Immature natural killer cell (primary cell): ENCODE data around the gene SLC25A41. TPM values are rescaled to one million over a fixed set of nuclear protein-coding genes. Genes with fewer than 3 reads are reported as not detected.

Experiments
- DNase-seq, 3 donors: peaks; one replicate each; pipeline ENCODE4 v3.0.0; 2022; ENCODE audit warnings: mixed read lengths in 1 of 3
- H3K27ac Mint-ChIP-seq, 6 donors: one replicate each; pipeline ENCODE4 v1.8.0; 2020; ENCODE audit warnings: mixed read lengths in 6 of 6, mild to moderate bottlenecking in 5 of 6, inconsistent platforms in 4 of 6, moderate library complexity in 3 of 6
- H3K27me3 Mint-ChIP-seq, 3 donors: one replicate each; pipeline ENCODE4 v1.8.0; 2020 to 2021; ENCODE audit warnings: low read depth in 3 of 3, mild to moderate bottlenecking in 3 of 3, mixed read lengths in 3 of 3, moderate library complexity in 3 of 3, inconsistent platforms in 1 of 3
- H3K36me3 Mint-ChIP-seq, 3 donors: one replicate each; pipeline ENCODE4 v1.8.0; 2020; ENCODE audit warnings: mixed read lengths in 3 of 3, inconsistent platforms in 2 of 3, mild to moderate bottlenecking in 2 of 3
- H3K4me1 Mint-ChIP-seq, 2 donors: one replicate each; pipeline ENCODE4 v1.8.0; 2020; ENCODE audit warnings: inconsistent platforms in 2 of 2, mild to moderate bottlenecking in 2 of 2, mixed read lengths in 2 of 2, moderate library complexity in 1 of 2
- H3K4me3 Mint-ChIP-seq, 5 donors: one replicate each; pipeline ENCODE4 v1.8.0; 2020; ENCODE audit warnings: mild to moderate bottlenecking in 5 of 5, mixed read lengths in 5 of 5, inconsistent platforms in 3 of 5, moderate library complexity in 3 of 5
- H3K9me3 Mint-ChIP-seq, 6 donors: one replicate each; pipeline ENCODE4 v1.8.0; 2020; ENCODE audit warnings: mild to moderate bottlenecking in 6 of 6, mixed read lengths in 6 of 6, inconsistent platforms in 4 of 6, moderate library complexity in 3 of 6
- polyA plus RNA-seq, 3 donors: library from polyadenylated mRNA; unstranded; fragments of 300-500 nt; fragmentation: Illumina TruSeq; gene quantifications; one replicate each; pipeline ENCODE4 v1.2.3, GENCODE V29; 2021

The SLC25A41 gene
- polyA plus RNA-seq, 3 donors from 2014 or later = not detected

GRCh38 chr19:6455924-6456323, 22.4 kb upstream of the SLC25A41 start:
- Mint-ChIP-seq H3K27ac (no peak overlapping the region), H3K27me3 (peaks cover 4 to 10% (median 6%) of the 10 kb centered on the region in 3 donors), H3K4me3 (no peak overlapping the region), H3K36me3 (peaks cover 16 to 24% (median 18%) of the 10 kb centered on the region in 3 donors), H3K9me3 (peaks cover 0 to 8% (median 2%) of the 10 kb centered on the region in 6 donors), H3K4me1 (peaks cover 10 to 22% of the 10 kb centered on the region in 2 donors)
- no peak for DNase-seq

GRCh38 chr19:6453951-6454565, 20.5 kb upstream of the SLC25A41 start:
- Mint-ChIP-seq H3K4me3 (no peak overlapping the region), H3K36me3 (peaks cover 16 to 24% (median 18%) of the 10 kb centered on the region in 3 donors), H3K27ac (no peak overlapping the region), H3K9me3 (peaks cover 0 to 8% (median 2%) of the 10 kb centered on the region in 6 donors), H3K27me3 (peaks cover 0 to 6% (median 0%) of the 10 kb centered on the region in 3 donors), H3K4me1 (peaks cover 5 to 10% of the 10 kb centered on the region in 2 donors)
- no peak for DNase-seq

GRCh38 chr19:6452899-6453298, 19.3 kb upstream of the SLC25A41 start:
- no peaks in the 10 kb centered on the region for H3K4me1 Mint-ChIP-seq
- DNase-seq = no peak
- peaks cover 0 to 8% (median 2%) of the 10 kb centered on the region in 6 donors for H3K9me3 Mint-ChIP-seq
- H3K27me3 Mint-ChIP-seq = peaks cover 0 to 2% (median 0%) of the 10 kb centered on the region in 3 donors
- H3K27ac Mint-ChIP-seq = no peak overlapping the region
- peaks cover 16 to 24% (median 18%) of the 10 kb centered on the region in 3 donors for H3K36me3 Mint-ChIP-seq
- H3K4me3 Mint-ChIP-seq = no peak overlapping the region

- H3K27me3 Mint-ChIP-seq = peaks cover 0 to 2% (median 0%) of the 10 kb centered on the region in 3 donors
- DNase-seq = no peak
- H3K27ac Mint-ChIP-seq = no peak overlapping the region
- no peaks in the 10 kb centered on the region for H3K4me1 Mint-ChIP-seq
- H3K4me3 Mint-ChIP-seq = no peak overlapping the region
- H3K9me3 Mint-ChIP-seq = peaks cover 0 to 8% (median 2%) of the 10 kb centered on the region in 6 donors
- peaks cover 16 to 24% (median 18%) of the 10 kb centered on the region in 3 donors for H3K36me3 Mint-ChIP-seq
Observed at GRCh38 chr19:6452223-6452614, 18.7 kb upstream of the SLC25A41 start.

GRCh38 chr19:6451583-6452222, 18.1 kb upstream of the SLC25A41 start:
- Mint-ChIP-seq H3K4me1 (no peaks in the 10 kb centered on the region), H3K4me3 (no peak overlapping the region), H3K27me3 (peaks cover 0 to 2% (median 0%) of the 10 kb centered on the region in 3 donors), H3K36me3 (peaks cover 18 to 24% (median 20%) of the 10 kb centered on the region in 3 donors), H3K9me3 (peaks cover 0 to 8% (median 2%) of the 10 kb centered on the region in 6 donors), H3K27ac (no peak overlapping the region)
- DNase-seq = no peak

GRCh38 chr19:6450166-6450565, 16.6 kb upstream of the SLC25A41 start:
- no peak for DNase-seq
- Mint-ChIP-seq H3K27me3 (no peaks in the 10 kb centered on the region), H3K9me3 (peaks cover 0 to 8% (median 2%) of the 10 kb centered on the region in 6 donors), H3K36me3 (peaks cover 15 to 23% (median 17%) of the 10 kb centered on the region in 3 donors), H3K4me3 (no peak overlapping the region), H3K4me1 (no peaks in the 10 kb centered on the region), H3K27ac (no peak overlapping the region)

- H3K36me3 Mint-ChIP-seq = peaks cover 8 to 11% (median 8%) of the 10 kb centered on the region in 3 donors
- no peak overlapping the region for H3K27ac Mint-ChIP-seq
- no peak overlapping the region for H3K4me3 Mint-ChIP-seq
- DNase-seq = no peak
- no peaks in the 10 kb centered on the region for H3K4me1 Mint-ChIP-seq
- H3K27me3 Mint-ChIP-seq = no peaks in the 10 kb centered on the region
- peaks cover 0 to 4% (median 0%) of the 10 kb centered on the region in 6 donors for H3K9me3 Mint-ChIP-seq
Observed at GRCh38 chr19:6448045-6448444, 14.5 kb upstream of the SLC25A41 start.

GRCh38 chr19:6446452-6446851, 12.9 kb upstream of the SLC25A41 start:
- DNase-seq = no peak
- Mint-ChIP-seq H3K9me3 (no peaks in the 10 kb centered on the region), H3K4me1 (no peaks in the 10 kb centered on the region), H3K36me3 (peaks cover 3 to 4% (median 3%) of the 10 kb centered on the region in 3 donors), H3K4me3 (no peak overlapping the region), H3K27ac (peak overlapping the region in 1 of 6 donors; percentile 67), H3K27me3 (no peaks in the 10 kb centered on the region)

- H3K4me3 Mint-ChIP-seq = no peak overlapping the region
- H3K36me3 Mint-ChIP-seq = peaks cover 3 to 4% (median 3%) of the 10 kb centered on the region in 3 donors
- no peaks in the 10 kb centered on the region for H3K27me3 Mint-ChIP-seq
- H3K9me3 Mint-ChIP-seq = no peaks in the 10 kb centered on the region
- DNase-seq = no peak
- no peaks in the 10 kb centered on the region for H3K4me1 Mint-ChIP-seq
- H3K27ac Mint-ChIP-seq = no peak overlapping the region
Observed at GRCh38 chr19:6443986-6444385, 10.4 kb upstream of the SLC25A41 start.

- Mint-ChIP-seq H3K27ac (no peak overlapping the region), H3K27me3 (no peaks in the 10 kb centered on the region), H3K36me3 (peaks cover 3 to 4% (median 3%) of the 10 kb centered on the region in 3 donors), H3K9me3 (no peaks in the 10 kb centered on the region), H3K4me3 (no peak overlapping the region), H3K4me1 (no peaks in the 10 kb centered on the region)
- no peak for DNase-seq
Observed at GRCh38 chr19:6442087-6442688, 8.6 kb upstream of the SLC25A41 start.

GRCh38 chr19:6440905-6441304, 7.3 kb upstream of the SLC25A41 start:
- H3K27me3 Mint-ChIP-seq = peaks cover 0 to 3% (median 0%) of the 10 kb centered on the region in 3 donors
- H3K4me3 Mint-ChIP-seq = no peak overlapping the region
- no peak for DNase-seq
- no peaks in the 10 kb centered on the region for H3K4me1 Mint-ChIP-seq
- H3K36me3 Mint-ChIP-seq = no peaks in the 10 kb centered on the region
- H3K9me3 Mint-ChIP-seq = no peaks in the 10 kb centered on the region
- no peak overlapping the region for H3K27ac Mint-ChIP-seq

GRCh38 chr19:6439743-6440142, 6.2 kb upstream of the SLC25A41 start:
- no peak overlapping the region for H3K4me3 Mint-ChIP-seq
- no peaks in the 10 kb centered on the region for H3K36me3 Mint-ChIP-seq
- no peak for DNase-seq
- peaks cover 0 to 3% (median 0%) of the 10 kb centered on the region in 3 donors for H3K27me3 Mint-ChIP-seq
- no peaks in the 10 kb centered on the region for H3K4me1 Mint-ChIP-seq
- no peaks in the 10 kb centered on the region for H3K9me3 Mint-ChIP-seq
- H3K27ac Mint-ChIP-seq = no peak overlapping the region

- Mint-ChIP-seq H3K27ac (no peak overlapping the region), H3K9me3 (no peaks in the 10 kb centered on the region), H3K36me3 (no peaks in the 10 kb centered on the region), H3K4me3 (no peak overlapping the region), H3K4me1 (no peaks in the 10 kb centered on the region), H3K27me3 (peaks cover 0 to 4% (median 4%) of the 10 kb centered on the region in 3 donors)
- no peak for DNase-seq
Observed at GRCh38 chr19:6433165-6433564, 398 bp downstream of the SLC25A41 start.

- no peak overlapping the region for H3K27ac Mint-ChIP-seq
- no peak overlapping the region for H3K4me3 Mint-ChIP-seq
- H3K27me3 Mint-ChIP-seq = peaks cover 0 to 4% (median 3%) of the 10 kb centered on the region in 3 donors
- H3K9me3 Mint-ChIP-seq = no peaks in the 10 kb centered on the region
- no peak for DNase-seq
- H3K36me3 Mint-ChIP-seq = no peaks in the 10 kb centered on the region
- H3K4me1 Mint-ChIP-seq = no peaks in the 10 kb centered on the region
Observed at GRCh38 chr19:6431891-6432290, 1.7 kb downstream of the SLC25A41 start.
